ENCODE data around the gene LZTR1.

The LZTR1 gene

DNA sequence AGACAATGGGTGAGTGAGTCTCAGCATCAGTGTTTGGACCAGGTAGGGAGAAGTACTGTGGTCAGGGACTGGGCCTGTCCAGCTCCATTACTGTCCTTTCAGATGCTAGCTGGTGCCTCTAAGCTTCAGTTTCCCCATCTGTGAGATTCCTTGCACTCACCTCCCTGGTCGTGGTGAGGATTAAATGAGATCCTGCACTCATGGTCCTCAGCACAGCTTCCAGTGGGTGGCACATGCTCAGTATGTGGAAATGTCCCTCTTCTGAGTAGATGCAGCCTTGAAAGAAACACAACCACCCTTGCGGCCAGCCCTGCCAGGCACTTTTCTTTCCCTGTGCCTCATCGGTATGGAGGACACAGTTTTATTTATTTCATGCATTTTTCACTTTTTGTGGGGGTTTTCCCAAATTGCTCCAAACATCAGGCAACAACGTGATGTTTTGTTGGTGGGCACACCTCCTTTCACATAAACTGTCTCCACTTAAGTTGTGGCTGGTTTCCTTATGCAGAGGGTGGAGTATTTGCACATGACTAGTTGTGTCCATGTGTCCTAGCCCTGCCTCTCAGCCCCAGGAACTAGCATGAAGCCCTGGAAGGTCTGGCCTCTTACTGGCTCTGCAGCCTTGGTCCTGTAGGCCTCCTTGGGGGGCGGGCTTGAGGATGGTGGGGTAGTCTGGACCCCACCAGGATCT, 1.1 kb downstream of the LZTR1 start:
- no peak for DNase-seq

DNA sequence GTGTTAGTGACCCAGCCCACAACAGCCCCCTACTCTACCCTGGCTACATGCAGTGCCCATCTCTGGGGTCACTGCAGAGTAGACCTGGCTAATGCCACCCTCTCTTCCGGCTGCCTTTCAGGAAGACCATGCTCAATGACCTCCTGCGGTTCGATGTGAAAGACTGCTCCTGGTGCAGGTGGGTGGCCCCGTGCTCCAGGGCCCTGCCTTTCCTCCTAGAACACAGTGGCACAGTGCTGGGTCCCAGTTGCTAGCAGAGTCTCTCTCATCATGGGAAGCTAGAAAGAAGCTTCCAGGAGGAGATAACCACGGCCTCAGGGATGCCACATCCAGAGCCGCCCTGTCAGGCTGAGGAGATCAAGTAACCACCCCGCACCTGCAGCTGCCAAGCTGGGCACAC, 3.6 kb downstream of the LZTR1 start:
- no peak for DNase-seq

GRCh38 chr22:20986365-20986764, 4.3 kb downstream of the LZTR1 start:
- DNase-seq = no peak

- no peak for DNase-seq
These were observed 5.3 kb downstream of the LZTR1 start for GRCh38 chr22:20987375-20987774.

DNA sequence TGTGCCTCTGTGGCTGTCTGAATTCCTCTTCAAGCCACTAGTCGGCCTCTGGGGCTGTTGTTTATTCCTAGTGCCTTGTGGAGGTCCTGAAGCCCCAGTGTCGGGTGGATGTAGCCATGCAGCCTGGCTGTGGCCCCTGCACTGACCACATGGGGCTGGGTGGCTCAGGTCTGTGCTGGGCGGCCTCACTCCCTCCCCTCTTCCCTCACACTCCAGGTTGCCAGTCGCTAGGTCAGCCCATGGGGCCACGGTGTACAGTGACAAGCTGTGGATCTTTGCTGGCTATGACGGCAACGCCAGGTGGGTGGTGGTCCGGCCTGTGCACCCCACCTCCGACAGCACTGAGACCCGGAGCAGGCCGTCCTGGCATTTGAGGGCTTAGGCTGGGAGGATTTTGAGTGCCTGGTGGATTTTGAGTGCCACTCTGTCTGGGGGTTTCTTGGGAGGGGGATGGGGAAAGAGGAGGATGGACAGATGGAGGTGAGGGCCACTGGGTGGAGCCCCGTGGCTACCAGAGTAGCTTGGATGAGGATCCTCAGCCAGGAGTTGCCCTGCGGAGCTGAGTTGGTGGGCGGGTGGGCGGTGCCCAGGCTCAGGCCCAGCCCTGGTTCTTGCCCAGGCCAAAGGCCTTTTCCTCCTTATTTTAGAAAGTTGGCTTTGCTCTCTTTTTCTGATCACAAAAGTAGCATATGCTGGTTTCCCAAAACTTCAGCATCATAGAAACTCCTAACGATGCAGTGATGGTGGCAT, 6.7 kb downstream of the LZTR1 start:
- DNase-seq = no peak

GRCh38 chr22:20989323-20990138, 7.4 kb downstream of the LZTR1 start:
- DNase-seq = no peak

GRCh38 chr22:20990184-20991180, 8.4 kb downstream of the LZTR1 start:
- DNase-seq = no peak

DNA sequence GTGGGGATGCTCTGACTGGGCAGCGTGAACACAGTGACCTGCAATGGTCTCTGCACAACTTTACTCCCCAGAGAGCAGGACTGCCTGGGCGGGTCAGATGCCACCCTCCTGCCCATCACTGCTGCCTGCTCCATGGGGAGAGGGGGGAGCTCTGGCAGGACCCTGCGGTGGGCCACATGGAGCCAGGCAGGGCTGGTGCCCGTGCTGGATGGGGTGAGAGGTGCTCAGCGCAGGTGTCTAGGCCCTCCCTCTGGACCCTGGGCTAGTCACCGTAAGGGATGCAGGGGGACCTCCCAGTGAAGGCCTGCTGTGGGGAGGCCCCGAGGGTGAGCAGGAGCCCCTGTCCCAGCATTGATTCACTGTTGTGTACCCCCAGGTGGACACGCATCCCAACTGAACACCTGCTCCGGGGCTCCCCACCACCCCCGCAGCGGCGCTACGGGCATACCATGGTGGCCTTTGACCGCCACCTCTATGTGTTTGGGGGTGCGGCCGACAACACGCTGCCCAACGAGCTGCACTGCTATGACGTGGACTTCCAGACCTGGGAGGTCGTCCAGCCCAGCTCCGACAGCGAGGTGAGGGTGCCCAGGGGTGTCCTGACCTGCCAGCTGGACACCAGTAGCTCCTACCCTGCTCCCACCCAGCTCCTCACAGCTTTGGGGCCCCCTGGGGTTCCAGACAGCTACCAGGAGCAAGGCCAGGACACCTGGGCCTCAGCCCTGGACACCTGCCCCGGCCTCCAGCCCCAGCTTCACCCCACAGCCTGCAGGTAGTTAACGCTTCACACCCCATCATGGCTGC, 9.4 kb downstream of the LZTR1 start:
- DNase-seq = no peak

- DNase-seq = no peak
These were observed 10.0 kb downstream of the LZTR1 start for GRCh38 chr22:20992056-20992442.

GRCh38 chr22:20992456-20993303, 10.6 kb downstream of the LZTR1 start:
- no peak for DNase-seq

DNA sequence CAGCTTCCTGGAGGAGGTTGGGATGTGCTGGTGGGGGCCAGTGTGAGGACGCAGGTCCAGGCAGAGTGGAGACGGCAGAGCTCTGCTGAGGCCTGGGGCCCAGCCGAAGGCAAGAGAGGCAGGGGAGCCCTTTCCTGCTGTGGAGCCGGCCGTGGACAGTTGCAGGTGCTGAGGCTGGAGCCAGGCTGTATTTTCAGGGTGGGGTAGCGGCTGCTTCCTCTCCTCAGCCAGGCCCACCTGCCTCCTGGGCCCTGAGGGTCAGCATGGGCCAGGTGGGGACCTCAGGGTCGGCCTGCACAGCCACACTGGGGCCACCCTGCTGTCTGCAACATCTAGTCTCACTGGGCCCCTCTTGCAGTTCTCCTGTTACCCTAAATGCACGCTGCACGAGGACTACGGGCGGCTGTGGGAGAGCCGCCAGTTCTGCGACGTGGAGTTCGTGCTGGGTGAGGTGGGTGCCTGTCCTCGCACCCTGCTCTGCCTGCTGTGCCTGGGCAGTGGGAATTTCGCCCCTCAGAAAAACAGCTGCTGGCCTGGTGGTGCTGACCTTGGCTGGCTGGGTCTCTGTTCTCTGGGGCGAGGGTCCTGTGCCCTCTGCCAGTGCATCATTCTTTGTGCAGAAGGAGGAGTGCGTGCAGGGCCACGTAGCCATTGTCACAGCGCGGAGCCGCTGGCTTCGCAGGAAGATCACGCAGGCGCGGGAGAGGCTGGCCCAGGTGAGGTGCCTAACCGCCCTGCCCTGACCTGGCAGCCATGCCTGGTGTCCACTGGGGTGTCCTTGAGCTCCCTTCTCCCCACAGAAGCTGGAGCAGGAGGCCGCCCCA, 11.4 kb downstream of the LZTR1 start:
- DNase-seq = no peak

DNA sequence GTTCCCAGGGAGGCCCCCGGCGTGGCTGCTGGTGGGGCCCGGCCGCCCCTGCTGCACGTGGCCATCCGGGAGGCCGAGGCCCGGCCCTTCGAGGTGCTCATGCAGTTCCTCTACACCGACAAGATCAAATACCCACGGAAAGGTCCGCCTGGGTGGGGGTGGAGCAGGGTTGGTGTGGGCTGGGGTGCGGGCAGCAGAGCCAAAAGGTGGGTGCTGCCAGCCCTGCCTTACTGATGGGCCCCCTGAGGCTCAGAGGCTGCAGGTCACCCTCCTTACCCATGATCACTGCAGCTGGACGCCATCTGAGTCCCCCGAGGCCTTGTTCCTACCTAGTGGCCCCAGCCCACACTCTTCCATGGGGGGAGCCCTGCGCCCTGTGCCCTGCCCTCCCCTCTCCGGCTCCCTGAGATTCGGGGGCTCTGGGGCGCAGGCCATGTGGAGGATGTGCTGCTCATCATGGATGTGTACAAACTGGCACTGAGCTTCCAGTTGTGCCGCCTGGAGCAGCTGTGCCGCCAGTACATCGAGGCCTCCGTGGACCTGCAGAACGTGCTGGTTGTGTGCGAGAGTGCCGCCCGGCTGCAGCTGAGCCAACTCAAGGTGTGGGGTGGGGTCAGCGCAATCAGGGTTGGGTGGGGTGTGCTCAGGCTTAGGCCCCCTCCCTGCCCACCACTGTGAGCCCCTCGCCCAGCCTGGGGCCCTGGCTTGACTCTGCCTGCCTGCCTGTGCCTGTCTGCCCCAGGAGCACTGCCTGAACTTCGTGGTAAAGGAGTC, 12.2 kb downstream of the LZTR1 start:
- DNase-seq = no peak

GRCh38 chr22:20994902-20995241, 12.8 kb downstream of the LZTR1 start:
- no peak for DNase-seq

GRCh38 chr22:20995329-20996030, 13.4 kb downstream of the LZTR1 start:
- no peak for DNase-seq

DNA sequence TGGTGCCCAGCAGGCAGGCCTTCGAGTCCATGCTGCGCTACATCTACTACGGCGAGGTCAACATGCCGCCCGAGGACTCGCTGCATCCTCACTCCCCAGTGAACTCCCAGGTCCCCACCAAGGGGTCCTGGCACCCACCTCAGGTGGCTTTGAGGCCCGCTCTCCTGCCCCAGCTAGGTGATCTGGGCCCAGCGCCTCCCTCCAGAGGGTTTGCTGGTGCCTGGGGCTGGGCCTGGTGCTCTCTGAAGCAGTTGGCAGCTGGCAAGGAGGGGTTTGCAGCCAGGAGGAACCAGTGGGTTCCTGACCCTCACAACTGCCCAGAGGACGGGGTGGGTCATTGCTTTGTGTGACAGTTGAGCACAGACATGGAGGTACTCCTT, 13.9 kb downstream of the LZTR1 start:
- no peak for DNase-seq

- no peak for DNase-seq
These were observed 14.8 kb downstream of the LZTR1 start for GRCh38 chr22:20996598-20997535.

Measured in NCI-H2081 (cell line).